ENCODE data around the gene ZBTB12. TPM values are rescaled to one million over a fixed set of nuclear protein-coding genes. Genes with fewer than 3 reads are reported as not detected.

ZBTB12 gene
- total RNA-seq, 1 experiment from 2014 or later = 13.3 TPM

DNA sequence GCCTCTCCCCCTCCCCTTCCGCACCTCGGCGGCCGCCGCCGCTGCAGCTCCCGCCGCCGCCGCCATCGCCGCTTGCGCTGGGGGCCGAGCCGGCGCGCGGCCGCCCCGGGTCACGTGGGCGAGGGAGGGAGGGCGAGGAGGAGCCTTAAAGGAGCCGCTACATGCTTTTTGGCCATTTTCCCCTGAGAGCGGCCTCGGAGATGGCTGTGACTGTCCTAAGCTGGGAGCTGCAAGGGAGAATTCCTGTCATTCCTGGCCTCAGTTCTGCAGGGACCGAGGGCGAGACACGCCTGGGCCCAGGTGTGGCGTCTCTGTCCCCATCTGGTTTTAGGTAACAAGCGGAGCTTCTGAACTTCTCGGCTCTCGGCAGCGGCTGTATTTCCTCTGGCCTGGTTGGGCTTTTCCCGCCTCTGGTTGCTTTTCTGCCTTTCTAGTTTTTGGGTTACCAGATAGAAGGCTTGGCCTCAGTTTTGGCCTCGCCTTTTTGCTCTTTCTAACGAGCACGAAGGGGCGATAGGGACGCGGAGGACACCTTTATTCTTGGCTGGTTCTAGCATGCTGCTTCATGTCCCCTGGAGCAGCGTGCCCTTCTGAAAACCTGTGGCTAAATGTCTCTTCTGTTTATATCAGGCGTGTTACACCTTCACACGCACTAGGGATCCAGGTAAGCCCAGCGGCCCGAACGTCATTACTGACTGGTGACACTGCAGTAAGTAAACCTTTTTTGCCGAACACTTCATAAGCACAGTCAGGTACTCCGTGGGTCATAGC, 4.1 kb downstream of the ZBTB12 start, which contains the start of gene EHMT2:
Gene EHMT2 (minus strand): TSS at position 87 of the 771 bp plus-strand sequence. CDS start 21 bp downstream, at position 66.
- no peaks in the 10 kb centered on the region for H3K27me3 ChIP-seq (ENCODE audit: low read length)
- H3K4me3 ChIP-seq (ENCODE audit: low read length) = peak within 1 kb of the TSS; percentile 75
- H3K27ac ChIP-seq (ENCODE audit: low read length) = peak within 1 kb of the TSS; percentile 66
- H3K9me2 ChIP-seq (replicated peaks; ENCODE audit: insufficient read depth, low read length) = no peaks in the 10 kb centered on the region
- H3K4me1 ChIP-seq (ENCODE audit: low read length) = peaks cover 45% of the 10 kb centered on the region
- no peaks in the 10 kb centered on the region for H4K20me1 ChIP-seq (ENCODE audit: insufficient read depth, low read depth, low read length)
- DNase-seq = peak; percentile 95
- H3K9ac ChIP-seq (ENCODE audit: low read length) = peak within 1 kb of the TSS; percentile 91
- no peaks in the 10 kb centered on the region for H3K9me3 ChIP-seq (ENCODE audit: low read length)
- H3K36me3 ChIP-seq (ENCODE audit: insufficient read depth, low read length) = peaks cover 10% of the 10 kb centered on the region; the same call in 1 of the 2 replicates
- peak within 1 kb of the TSS; percentile 89 for H3K4me2 ChIP-seq (ENCODE audit: low read depth, low read length, poor library complexity, severe bottlenecking)
- peak within 1 kb of the TSS; percentile 8; the same call in 1 of the 2 replicates for H2AFZ ChIP-seq (ENCODE audit: low read length)
- H3K79me2 ChIP-seq (ENCODE audit: low read length) = peaks cover 19% of the 10 kb centered on the region

DNA sequence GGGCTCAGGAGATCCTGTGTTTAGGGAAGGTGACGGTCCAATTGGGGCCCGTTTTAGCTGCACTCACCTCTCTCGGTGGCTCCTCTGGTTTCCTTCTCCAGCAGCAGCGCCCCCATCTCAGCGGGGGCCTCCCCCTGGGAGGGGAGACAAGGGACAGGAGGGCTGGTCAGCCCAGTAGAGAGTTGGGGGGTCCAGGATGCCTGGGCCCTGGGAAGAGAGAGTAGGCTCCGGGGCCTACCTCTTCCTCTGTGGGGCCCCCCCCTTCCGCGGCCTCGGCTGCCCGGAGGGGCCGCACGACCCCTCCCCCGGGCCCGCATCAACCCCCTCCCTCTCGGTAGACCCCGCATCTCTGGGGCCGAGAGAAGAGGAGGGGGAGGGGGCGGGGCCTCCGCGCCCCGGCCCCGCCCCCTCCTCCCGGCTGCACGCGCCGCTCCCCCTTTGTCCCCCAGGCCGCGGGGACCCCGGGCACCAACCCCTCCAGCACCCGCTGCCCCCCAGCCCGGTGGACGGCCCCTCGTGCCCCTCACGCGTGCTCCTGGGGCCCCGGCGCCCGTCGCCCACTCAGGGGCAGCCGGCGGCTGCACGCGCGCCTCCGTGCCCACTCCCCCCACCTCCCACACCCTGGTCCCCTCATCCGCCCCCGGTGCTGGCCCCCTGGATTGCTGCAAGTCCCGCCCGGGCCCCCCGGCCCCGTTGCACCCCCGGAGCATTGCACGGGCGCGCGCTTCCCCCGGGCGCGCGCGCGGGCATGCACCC, 4.9 kb downstream of the ZBTB12 start:
- Histone ChIP-seq H3K9me2 (replicated peaks; ENCODE audit: insufficient read depth, low read length) (no peaks in the 10 kb centered on the region), H3K4me2 (ENCODE audit: low read depth, low read length, poor library complexity, severe bottlenecking) (peak overlapping the region; percentile 89), H3K79me2 (ENCODE audit: low read length) (peaks cover 19% of the 10 kb centered on the region), H4K20me1 (ENCODE audit: insufficient read depth, low read depth, low read length) (no peaks in the 10 kb centered on the region), H3K36me3 (ENCODE audit: insufficient read depth, low read length) (peaks cover 16% of the 10 kb centered on the region; the same call in 1 of the 2 replicates), H3K4me3 (ENCODE audit: low read length) (peak overlapping the region; percentile 75), H2AFZ (ENCODE audit: low read length) (no peak overlapping the region), H3K9me3 (ENCODE audit: low read length) (no peaks in the 10 kb centered on the region), H3K27ac (ENCODE audit: low read length) (peak overlapping the region; percentile 66), H3K4me1 (ENCODE audit: low read length) (peaks cover 40% of the 10 kb centered on the region), H3K9ac (ENCODE audit: low read length) (peak overlapping the region; percentile 91), H3K27me3 (ENCODE audit: low read length) (no peaks in the 10 kb centered on the region)
- peak; percentile 56 for DNase-seq

DNA sequence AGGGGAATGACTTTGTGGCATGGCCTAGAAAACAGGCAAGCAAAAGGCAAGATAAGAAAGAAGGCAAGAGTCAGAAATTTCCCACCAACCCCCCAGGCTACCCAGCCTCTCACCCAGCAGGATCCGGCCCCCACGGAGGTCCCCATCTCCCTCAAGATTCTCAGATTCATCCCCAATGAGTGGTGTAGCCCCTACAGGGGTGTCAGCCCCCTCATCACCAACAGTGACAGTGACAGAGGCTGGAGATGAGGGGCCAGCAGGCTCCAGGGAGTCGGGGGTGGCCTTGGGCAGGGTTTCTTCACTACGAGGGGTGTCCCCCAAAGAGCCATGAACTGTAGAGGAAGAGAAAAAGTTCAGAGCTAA, 5.4 kb downstream of the ZBTB12 start:
- peak overlapping the region; percentile 66 for H3K27ac ChIP-seq (ENCODE audit: low read length)
- peak overlapping the region; percentile 89 for H3K4me2 ChIP-seq (ENCODE audit: low read depth, low read length, poor library complexity, severe bottlenecking)
- DNase-seq = no peak
- H3K36me3 ChIP-seq (ENCODE audit: insufficient read depth, low read length) = peaks cover 21% of the 10 kb centered on the region; the same call in 1 of the 2 replicates
- no peaks in the 10 kb centered on the region for H4K20me1 ChIP-seq (ENCODE audit: insufficient read depth, low read depth, low read length)
- peak overlapping the region; percentile 91 for H3K9ac ChIP-seq (ENCODE audit: low read length)
- no peaks in the 10 kb centered on the region for H3K9me2 ChIP-seq (replicated peaks; ENCODE audit: insufficient read depth, low read length)
- no peaks in the 10 kb centered on the region for H3K9me3 ChIP-seq (ENCODE audit: low read length)
- no peaks in the 10 kb centered on the region for H3K27me3 ChIP-seq (ENCODE audit: low read length)
- no peak overlapping the region for H2AFZ ChIP-seq (ENCODE audit: low read length)
- peak overlapping the region; percentile 75 for H3K4me3 ChIP-seq (ENCODE audit: low read length)
- H3K79me2 ChIP-seq (ENCODE audit: low read length) = peaks cover 19% of the 10 kb centered on the region
- H3K4me1 ChIP-seq (ENCODE audit: low read length) = peaks cover 40% of the 10 kb centered on the region

DNA sequence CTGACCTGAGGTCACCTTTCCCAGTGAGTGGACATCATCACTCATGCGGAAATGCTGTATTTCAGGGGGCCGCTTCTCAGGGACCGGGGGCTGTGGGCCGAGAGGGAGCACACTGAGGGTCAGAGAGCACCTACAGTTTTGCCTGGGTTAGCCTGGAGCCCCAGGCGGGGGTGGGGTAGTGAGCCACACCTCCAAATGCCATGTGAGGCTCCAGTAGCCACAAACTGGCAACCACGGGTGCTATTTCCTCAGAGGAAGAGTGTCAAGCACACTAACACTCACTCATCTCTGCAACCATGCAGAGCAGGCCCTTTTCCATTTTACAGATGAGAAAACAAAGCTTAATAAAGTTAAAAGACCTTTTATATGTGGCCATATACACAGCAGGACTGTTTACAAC, 9.1 kb downstream of the ZBTB12 start:
- H4K20me1 ChIP-seq (ENCODE audit: insufficient read depth, low read depth, low read length) = no peaks in the 10 kb centered on the region
- peaks cover 17% of the 10 kb centered on the region for H3K79me2 ChIP-seq (ENCODE audit: low read length)
- H3K9ac ChIP-seq (ENCODE audit: low read length) = no peak overlapping the region
- peaks cover 10% of the 10 kb centered on the region for H3K4me1 ChIP-seq (ENCODE audit: low read length)
- no peak overlapping the region for H3K4me2 ChIP-seq (ENCODE audit: low read depth, low read length, poor library complexity, severe bottlenecking)
- no peaks in the 10 kb centered on the region for H3K27me3 ChIP-seq (ENCODE audit: low read length)
- no peak overlapping the region for H3K27ac ChIP-seq (ENCODE audit: low read length)
- no peak overlapping the region for H3K4me3 ChIP-seq (ENCODE audit: low read length)
- H3K36me3 ChIP-seq (ENCODE audit: insufficient read depth, low read length) = peaks cover 33% of the 10 kb centered on the region; the same call in 1 of the 2 replicates
- DNase-seq = no peak
- H3K9me2 ChIP-seq (replicated peaks; ENCODE audit: insufficient read depth, low read length) = no peaks in the 10 kb centered on the region
- no peak overlapping the region for H2AFZ ChIP-seq (ENCODE audit: low read length)
- H3K9me3 ChIP-seq (ENCODE audit: low read length) = no peaks in the 10 kb centered on the region

DNA sequence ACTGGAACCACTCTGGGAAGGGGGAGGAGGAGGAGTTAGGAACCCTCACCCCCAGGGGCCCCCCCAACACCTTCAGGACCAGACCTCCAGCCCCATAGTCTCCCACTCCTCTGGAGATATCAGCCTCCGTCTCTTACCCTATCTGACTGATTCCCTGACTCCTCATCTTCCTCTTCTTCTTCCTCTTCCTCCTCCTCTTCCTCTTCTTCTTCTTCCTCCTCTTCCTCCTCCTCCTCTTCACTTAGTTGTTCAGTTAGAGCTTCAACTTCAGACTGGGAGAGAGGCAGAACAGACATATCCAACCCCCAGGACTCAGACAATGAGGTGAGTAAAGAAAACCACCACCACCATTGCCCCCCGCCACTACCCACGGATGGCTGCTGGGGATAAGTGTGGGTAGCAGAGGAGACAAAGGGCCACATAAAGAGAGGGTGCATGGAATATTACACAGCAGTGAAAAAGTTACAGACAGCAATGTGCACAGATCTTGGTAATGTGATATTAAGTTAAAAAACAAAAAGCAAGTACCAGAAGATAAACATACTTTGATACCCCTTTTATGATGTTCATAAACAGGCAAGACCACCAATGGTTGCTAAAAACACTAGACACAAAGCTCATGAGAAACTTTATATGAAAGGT, 12.4 kb downstream of the ZBTB12 start:
- H3K9me3 ChIP-seq (ENCODE audit: low read length) = no peaks in the 10 kb centered on the region
- no peaks in the 10 kb centered on the region for H3K4me1 ChIP-seq (ENCODE audit: low read length)
- DNase-seq = no peak
- no peak overlapping the region for H2AFZ ChIP-seq (ENCODE audit: low read length)
- H3K79me2 ChIP-seq (ENCODE audit: low read length) = no peaks in the 10 kb centered on the region
- no peaks in the 10 kb centered on the region for H3K9me2 ChIP-seq (replicated peaks; ENCODE audit: insufficient read depth, low read length)
- no peak overlapping the region for H3K9ac ChIP-seq (ENCODE audit: low read length)
- H3K4me3 ChIP-seq (ENCODE audit: low read length) = no peak overlapping the region
- no peak overlapping the region for H3K4me2 ChIP-seq (ENCODE audit: low read depth, low read length, poor library complexity, severe bottlenecking)
- H4K20me1 ChIP-seq (ENCODE audit: insufficient read depth, low read depth, low read length) = no peaks in the 10 kb centered on the region
- H3K27ac ChIP-seq (ENCODE audit: low read length) = no peak overlapping the region
- H3K36me3 ChIP-seq (ENCODE audit: insufficient read depth, low read length) = peaks cover 30% of the 10 kb centered on the region; the same call in 1 of the 2 replicates
- H3K27me3 ChIP-seq (ENCODE audit: low read length) = no peaks in the 10 kb centered on the region

DNA sequence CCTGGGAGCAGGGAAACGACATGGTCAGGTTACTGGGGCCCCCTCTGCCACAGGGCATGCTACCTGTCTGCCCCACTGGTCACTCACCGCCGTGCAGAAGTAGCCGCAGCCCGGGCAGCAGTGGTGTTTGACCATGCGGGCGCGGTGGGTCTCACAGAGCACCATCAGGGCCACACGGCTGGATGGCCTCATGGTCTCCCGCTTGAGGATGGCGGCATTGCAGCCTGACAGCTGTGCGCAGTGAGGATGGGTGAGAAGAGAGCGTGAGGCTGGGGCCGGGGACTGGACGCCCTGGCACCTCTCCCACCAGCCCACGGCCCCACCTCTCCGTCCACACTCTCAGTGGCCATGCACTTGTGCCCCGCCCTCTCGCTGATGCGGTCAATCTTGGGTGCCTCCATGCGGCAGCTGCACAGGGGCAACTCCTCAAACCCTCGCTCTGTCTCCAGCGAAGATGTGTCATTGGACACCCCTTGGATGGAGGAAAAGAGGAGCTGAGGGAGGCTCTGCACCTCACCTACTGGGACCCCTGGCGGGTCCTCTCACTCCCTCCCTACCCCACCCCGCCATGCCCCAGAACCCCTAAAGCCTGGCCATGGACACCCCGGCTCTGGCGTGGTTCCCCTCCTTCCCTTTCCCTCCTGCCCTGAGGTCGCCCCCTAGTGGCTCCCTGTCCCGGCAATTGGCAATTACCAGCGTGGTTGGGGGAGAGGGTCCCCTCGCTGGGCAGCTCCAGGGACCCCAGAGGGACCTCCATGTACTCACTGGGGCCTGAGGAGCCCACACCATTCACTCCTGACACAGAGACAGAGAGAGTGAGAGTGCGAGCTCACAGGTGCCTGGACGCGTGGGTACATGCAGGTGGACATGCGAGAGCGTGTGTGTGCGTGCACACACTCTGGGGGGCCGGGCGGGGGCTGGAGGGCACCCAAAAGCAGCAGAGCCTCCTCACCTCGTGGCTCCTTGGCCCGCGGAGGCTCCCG, 13.3 kb downstream of the ZBTB12 start:
- Histone ChIP-seq H3K9me2 (replicated peaks; ENCODE audit: insufficient read depth, low read length) (no peaks in the 10 kb centered on the region), H3K79me2 (ENCODE audit: low read length) (no peaks in the 10 kb centered on the region), H3K9me3 (ENCODE audit: low read length) (no peaks in the 10 kb centered on the region), H4K20me1 (ENCODE audit: insufficient read depth, low read depth, low read length) (no peaks in the 10 kb centered on the region), H2AFZ (ENCODE audit: low read length) (no peak overlapping the region), H3K4me1 (ENCODE audit: low read length) (no peaks in the 10 kb centered on the region), H3K27ac (ENCODE audit: low read length) (no peak overlapping the region), H3K4me3 (ENCODE audit: low read length) (no peak overlapping the region), H3K27me3 (ENCODE audit: low read length) (no peaks in the 10 kb centered on the region), H3K4me2 (ENCODE audit: low read depth, low read length, poor library complexity, severe bottlenecking) (no peak overlapping the region), H3K9ac (ENCODE audit: low read length) (no peak overlapping the region), H3K36me3 (ENCODE audit: insufficient read depth, low read length) (peaks cover 30% of the 10 kb centered on the region; the same call in 1 of the 2 replicates)
- peak; percentile 71 for DNase-seq

DNA sequence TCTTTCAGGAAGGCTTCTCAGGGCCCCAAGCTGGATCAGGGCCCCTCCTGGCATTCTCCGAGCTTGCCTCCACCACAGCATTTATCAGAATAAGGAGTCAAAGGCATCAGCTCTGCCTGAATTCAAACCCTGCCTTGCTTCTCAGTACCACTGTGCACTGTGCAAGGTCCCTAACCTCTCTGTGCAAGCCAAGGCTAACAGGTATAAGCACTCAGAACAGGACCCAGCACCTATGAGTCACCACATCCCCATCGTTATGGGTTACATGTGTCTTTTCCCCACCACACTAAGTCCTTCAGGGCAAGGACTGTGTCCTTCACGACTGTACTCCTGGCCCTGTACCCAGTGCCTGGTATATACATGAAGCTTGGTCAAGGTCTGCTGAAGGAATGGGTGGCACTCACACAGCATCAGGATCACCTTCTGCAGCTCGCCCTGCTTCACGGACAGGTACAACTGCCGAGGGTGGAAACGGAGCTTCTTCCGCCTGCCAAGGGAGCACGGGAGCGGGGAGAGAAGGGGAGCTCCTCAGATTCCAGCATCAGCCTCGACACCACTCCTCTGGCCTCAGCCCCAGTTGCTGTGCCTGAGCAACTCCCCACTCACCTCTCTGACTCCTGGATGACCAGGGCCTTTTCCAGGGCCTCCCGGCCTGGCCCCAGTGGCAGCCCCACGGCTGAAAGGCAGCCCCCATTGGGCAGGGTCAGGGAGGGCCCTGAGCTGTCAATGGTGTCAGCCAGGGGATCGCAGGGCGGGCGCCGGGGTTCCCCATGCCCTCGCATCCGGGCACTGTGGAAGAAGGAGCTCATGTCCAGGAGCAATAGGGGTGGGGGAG, 14.5 kb downstream of the ZBTB12 start:
- Histone ChIP-seq H3K9me3 (ENCODE audit: low read length) (no peaks in the 10 kb centered on the region), H3K9ac (ENCODE audit: low read length) (no peak overlapping the region), H3K4me3 (ENCODE audit: low read length) (no peak overlapping the region), H3K27me3 (ENCODE audit: low read length) (no peaks in the 10 kb centered on the region), H2AFZ (ENCODE audit: low read length) (no peak overlapping the region), H3K36me3 (ENCODE audit: insufficient read depth, low read length) (peaks cover 24% of the 10 kb centered on the region; the same call in 1 of the 2 replicates), H3K4me2 (ENCODE audit: low read depth, low read length, poor library complexity, severe bottlenecking) (no peak overlapping the region), H3K79me2 (ENCODE audit: low read length) (no peaks in the 10 kb centered on the region), H3K9me2 (replicated peaks; ENCODE audit: insufficient read depth, low read length) (no peaks in the 10 kb centered on the region), H3K4me1 (ENCODE audit: low read length) (no peaks in the 10 kb centered on the region), H3K27ac (ENCODE audit: low read length) (no peak overlapping the region), H4K20me1 (ENCODE audit: insufficient read depth, low read depth, low read length) (no peaks in the 10 kb centered on the region)
- DNase-seq = no peak
